Liver (tissue), 9 donors: ENCODE measurements around the gene EML4. TPM values are rescaled to one million over a fixed set of nuclear protein-coding genes. Genes with fewer than 3 reads are reported as not detected.
"Not testable (repeated sequence)": the region's sequence is repeated elsewhere in the genome, so short reads cannot be mapped to it uniquely, and the experiment has no call there.

Experiments
- DNase-seq: peaks from one replicate; pipeline ENCODE4 v3.0.0-alpha.2; 2017; ENCODE audit warnings: low spot score
- H3K27ac ChIP-seq, 2 donors: one replicate each; pipeline ENCODE4 v1.7.0; 2013; ENCODE audit warnings: inconsistent platforms in 2 of 2, low read length in 2 of 2, control low read depth in 1 of 2, low read depth in 1 of 2, mild to moderate bottlenecking in 1 of 2
- H3K27me3 ChIP-seq, 4 donors: one replicate each; pipeline versions ENCODE4 v1.6.1 to v1.7.0; 2013; ENCODE audit warnings: low read length in 3 of 4, inconsistent platforms in 1 of 4, mild to moderate bottlenecking in 1 of 4, moderate library complexity in 1 of 4; ENCODE audit not compliant: control insufficient read depth in 4 of 4, insufficient read depth in 4 of 4
- H3K36me3 ChIP-seq, 4 donors: one replicate each; pipeline versions ENCODE4 v1.6.1 to v1.7.0; 2013; ENCODE audit warnings: low read length in 3 of 4, mild to moderate bottlenecking in 3 of 4, low read depth in 1 of 4, moderate library complexity in 1 of 4; ENCODE audit not compliant: control insufficient read depth in 4 of 4, insufficient read depth in 3 of 4
- H3K4me1 ChIP-seq, 4 donors: one replicate each; pipeline versions ENCODE4 v1.6.1 to v1.7.0; 2013; ENCODE audit warnings: low read length in 3 of 4, mild to moderate bottlenecking in 3 of 4, moderate library complexity in 1 of 4; ENCODE audit not compliant: control insufficient read depth in 4 of 4, insufficient read depth in 4 of 4
- H3K4me3 ChIP-seq, 3 donors: one replicate each; pipeline versions ENCODE4 v1.6.1 to v1.7.0; 2013; ENCODE audit warnings: low read length in 3 of 3, control low read depth in 1 of 3, low read depth in 1 of 3, mild to moderate bottlenecking in 1 of 3
- H3K9ac ChIP-seq, 2 donors: one replicate each; pipeline ENCODE4 v1.7.0; 2013; ENCODE audit warnings: low read length in 2 of 2, mild to moderate bottlenecking in 2 of 2, moderate library complexity in 2 of 2, control low read depth in 1 of 2, low read depth in 1 of 2
- H3K9me3 ChIP-seq, 4 donors: one replicate each; pipeline versions ENCODE4 v1.6.1 to v1.7.0; 2013; ENCODE audit warnings: low read length in 3 of 4; ENCODE audit not compliant: control insufficient read depth in 4 of 4
- EGR1 ChIP-seq, 2 donors: IDR thresholded peaks; 2 replicates each; pipeline ENCODE4 v1.6.1; 2016 to 2018; ENCODE audit warnings: antibody characterized with exemption in 2 of 2, low read depth in 2 of 2
- FOXA2 ChIP-seq: IDR thresholded peaks from 2 replicates; pipeline ENCODE4 v1.6.1; 2016; ENCODE audit warnings: antibody characterized with exemption
- GABPA ChIP-seq, 2 donors: IDR thresholded peaks in 1 of 2; conservative IDR thresholded peaks in 1 of 2; 2 replicates each; pipeline ENCODE4 v1.6.1; 2016; ENCODE audit warnings: antibody characterized with exemption in 2 of 2, mild to moderate bottlenecking in 1 of 2, moderate library complexity in 1 of 2
- HNF4A ChIP-seq, 2 donors: conservative IDR thresholded peaks; 2 replicates each; pipeline ENCODE4 v1.6.1; 2016; ENCODE audit warnings: antibody characterized with exemption in 2 of 2, mild to moderate bottlenecking in 2 of 2
- JUND ChIP-seq, 2 donors: IDR thresholded peaks; 2 replicates each; pipeline ENCODE4 v1.6.1; 2016; ENCODE audit warnings: antibody characterized with exemption in 2 of 2
- NR2F2 ChIP-seq: IDR thresholded peaks from 2 replicates; pipeline ENCODE4 v1.6.1; 2016; ENCODE audit warnings: antibody characterized with exemption
- RXRA ChIP-seq, 2 donors: IDR thresholded peaks; 2 replicates each; pipeline ENCODE4 v1.6.1; 2017 to 2018; ENCODE audit warnings: antibody characterized with exemption in 2 of 2, mild to moderate bottlenecking in 1 of 2
- TAF1 ChIP-seq: conservative IDR thresholded peaks from 2 replicates; pipeline ENCODE4 v1.6.1; 2016; ENCODE audit warnings: antibody characterized with exemption, mild to moderate bottlenecking
- YY1 ChIP-seq: IDR thresholded peaks from 2 replicates; pipeline ENCODE4 v1.6.1; 2016; ENCODE audit warnings: antibody characterized with exemption, mild to moderate bottlenecking
- WGBS: extraction: QIAGEN DNeasy Blood & Tissue Kit; methylation state at CpG from one replicate; pipeline ENCODE4 v1.1.7; 2013; 5-methylcytosine and 5-hydroxymethylcytosine counted together
- polyA plus RNA-seq, 2 donors: library from polyadenylated mRNA; stranded (reverse) in 1 of 2; unstranded in 1 of 2; fragments of 200-250 nt in 1 of 2; fragments of >200 nt in 1 of 2; fragmentation: Nextera tagmentation in 1 of 2; extraction: Ambion mirVana in 1 of 2; gene quantifications; one replicate each; pipeline versions ENCODE4 v1.2.1 to v1.2.3, GENCODE V29; 2013 to 2015
- total RNA-seq, 2 donors: library from RNA; depleted of rRNA; stranded (reverse); fragments of >200 nt; gene quantifications; one replicate each; pipeline ENCODE4 v1.2.3, GENCODE V29; 2014
- TF ChIP-seq, protein P1 (sequence below): IDR thresholded peaks from 2 replicates; pipeline ENCODE4 v1.6.1; 2016; ENCODE audit warnings: antibody characterized with exemption
- TF ChIP-seq, protein P2 (sequence below): fragments of 150-350 bp; IDR thresholded peaks from 2 replicates; pipeline ENCODE4 v1.5.1; 2017; ENCODE audit warnings: improper control_type of control experiment, low read depth, low read length; ENCODE audit not compliant: missing input control
- TF ChIP-seq, protein P3 (sequence below): IDR thresholded peaks from 2 replicates; pipeline ENCODE4 v1.6.1; 2016; ENCODE audit warnings: antibody characterized with exemption
- TF ChIP-seq, protein P4 (sequence below): IDR thresholded peaks from 2 replicates; pipeline ENCODE4 v1.6.1; 2016; ENCODE audit warnings: antibody characterized with exemption, mild to moderate bottlenecking
- donor health status: healthy.
- donor health status: healthy.
- donor health status: healthy.
- donor health status: healthy.
- donor health status: healthy.

EML4 gene
- total and polyA plus RNA-seq, 4 donors: 12.8 to 49.6 (median 34.8) TPM

DNA sequence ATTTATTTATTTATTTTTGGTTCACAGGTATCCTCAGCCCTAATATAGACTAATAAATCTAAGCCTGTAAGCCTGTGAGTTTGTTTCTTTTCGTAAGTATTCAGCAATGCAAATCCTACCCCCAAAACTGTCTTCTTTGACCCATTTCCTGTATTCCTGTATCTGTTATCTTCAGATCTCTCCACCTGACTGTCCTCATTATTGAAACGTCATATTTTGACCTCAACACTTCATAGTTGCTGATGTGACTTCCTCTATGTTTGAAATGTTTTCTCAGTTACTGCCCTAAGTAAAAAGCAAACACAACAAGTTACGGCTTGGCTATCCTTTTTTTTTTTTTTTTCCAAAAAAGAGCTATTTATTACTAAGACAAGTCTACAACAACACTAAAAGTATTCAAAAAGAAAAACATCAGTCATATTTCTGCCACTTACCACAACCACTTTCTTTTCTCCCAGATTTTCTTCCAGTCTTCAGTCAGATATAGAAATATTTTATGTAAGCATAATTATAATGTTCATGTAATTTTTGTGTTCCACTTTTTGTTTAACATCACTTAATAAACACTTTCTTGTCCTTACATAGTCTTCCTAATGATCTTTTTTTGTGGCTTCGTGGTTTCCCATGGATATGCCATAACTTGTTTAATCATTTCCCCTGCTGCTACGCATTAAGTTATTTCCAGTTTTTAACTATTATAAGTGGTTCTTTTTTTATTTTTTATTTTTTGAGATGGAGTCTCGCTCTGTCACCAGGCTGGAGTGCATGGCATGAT, 45.0 kb upstream of the EML4 start:
- Histone ChIP-seq H3K27me3 (no peaks in the 10 kb centered on the region), H3K9ac (peak overlapping the region in 1 of 2 donors; percentile 30), H3K27ac (no peak overlapping the region), H3K36me3 (no peaks in the 10 kb centered on the region), H3K4me1 (peaks cover 0 to 5% (median under 1%) of the 10 kb centered on the region in 4 donors), H3K4me3 (no peak overlapping the region), H3K9me3 (no peaks in the 10 kb centered on the region)
- WGBS: 67% methylated on average over 6 of the region's 6 CpGs
- no peak for DNase-seq
- TF ChIP-seq, protein P1, sequence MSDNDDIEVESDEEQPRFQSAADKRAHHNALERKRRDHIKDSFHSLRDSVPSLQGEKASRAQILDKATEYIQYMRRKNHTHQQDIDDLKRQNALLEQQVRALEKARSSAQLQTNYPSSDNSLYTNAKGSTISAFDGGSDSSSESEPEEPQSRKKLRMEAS: no peak
- TF ChIP-seq, protein P2, sequence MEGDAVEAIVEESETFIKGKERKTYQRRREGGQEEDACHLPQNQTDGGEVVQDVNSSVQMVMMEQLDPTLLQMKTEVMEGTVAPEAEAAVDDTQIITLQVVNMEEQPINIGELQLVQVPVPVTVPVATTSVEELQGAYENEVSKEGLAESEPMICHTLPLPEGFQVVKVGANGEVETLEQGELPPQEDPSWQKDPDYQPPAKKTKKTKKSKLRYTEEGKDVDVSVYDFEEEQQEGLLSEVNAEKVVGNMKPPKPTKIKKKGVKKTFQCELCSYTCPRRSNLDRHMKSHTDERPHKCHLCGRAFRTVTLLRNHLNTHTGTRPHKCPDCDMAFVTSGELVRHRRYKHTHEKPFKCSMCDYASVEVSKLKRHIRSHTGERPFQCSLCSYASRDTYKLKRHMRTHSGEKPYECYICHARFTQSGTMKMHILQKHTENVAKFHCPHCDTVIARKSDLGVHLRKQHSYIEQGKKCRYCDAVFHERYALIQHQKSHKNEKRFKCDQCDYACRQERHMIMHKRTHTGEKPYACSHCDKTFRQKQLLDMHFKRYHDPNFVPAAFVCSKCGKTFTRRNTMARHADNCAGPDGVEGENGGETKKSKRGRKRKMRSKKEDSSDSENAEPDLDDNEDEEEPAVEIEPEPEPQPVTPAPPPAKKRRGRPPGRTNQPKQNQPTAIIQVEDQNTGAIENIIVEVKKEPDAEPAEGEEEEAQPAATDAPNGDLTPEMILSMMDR: no peak
- TF ChIP-seq RXRA (IDR thresholded peaks at IDR 0.05) (no peak), HNF4A (conservative IDR thresholded peaks at IDR 0.05) (no peak), JUND (IDR thresholded peaks at IDR 0.05) (no peak)
- TF ChIP-seq, protein P3, sequence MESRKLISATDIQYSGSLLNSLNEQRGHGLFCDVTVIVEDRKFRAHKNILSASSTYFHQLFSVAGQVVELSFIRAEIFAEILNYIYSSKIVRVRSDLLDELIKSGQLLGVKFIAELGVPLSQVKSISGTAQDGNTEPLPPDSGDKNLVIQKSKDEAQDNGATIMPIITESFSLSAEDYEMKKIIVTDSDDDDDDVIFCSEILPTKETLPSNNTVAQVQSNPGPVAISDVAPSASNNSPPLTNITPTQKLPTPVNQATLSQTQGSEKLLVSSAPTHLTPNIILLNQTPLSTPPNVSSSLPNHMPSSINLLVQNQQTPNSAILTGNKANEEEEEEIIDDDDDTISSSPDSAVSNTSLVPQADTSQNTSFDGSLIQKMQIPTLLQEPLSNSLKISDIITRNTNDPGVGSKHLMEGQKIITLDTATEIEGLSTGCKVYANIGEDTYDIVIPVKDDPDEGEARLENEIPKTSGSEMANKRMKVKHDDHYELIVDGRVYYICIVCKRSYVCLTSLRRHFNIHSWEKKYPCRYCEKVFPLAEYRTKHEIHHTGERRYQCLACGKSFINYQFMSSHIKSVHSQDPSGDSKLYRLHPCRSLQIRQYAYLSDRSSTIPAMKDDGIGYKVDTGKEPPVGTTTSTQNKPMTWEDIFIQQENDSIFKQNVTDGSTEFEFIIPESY: no peak
- TF ChIP-seq, protein P4, sequence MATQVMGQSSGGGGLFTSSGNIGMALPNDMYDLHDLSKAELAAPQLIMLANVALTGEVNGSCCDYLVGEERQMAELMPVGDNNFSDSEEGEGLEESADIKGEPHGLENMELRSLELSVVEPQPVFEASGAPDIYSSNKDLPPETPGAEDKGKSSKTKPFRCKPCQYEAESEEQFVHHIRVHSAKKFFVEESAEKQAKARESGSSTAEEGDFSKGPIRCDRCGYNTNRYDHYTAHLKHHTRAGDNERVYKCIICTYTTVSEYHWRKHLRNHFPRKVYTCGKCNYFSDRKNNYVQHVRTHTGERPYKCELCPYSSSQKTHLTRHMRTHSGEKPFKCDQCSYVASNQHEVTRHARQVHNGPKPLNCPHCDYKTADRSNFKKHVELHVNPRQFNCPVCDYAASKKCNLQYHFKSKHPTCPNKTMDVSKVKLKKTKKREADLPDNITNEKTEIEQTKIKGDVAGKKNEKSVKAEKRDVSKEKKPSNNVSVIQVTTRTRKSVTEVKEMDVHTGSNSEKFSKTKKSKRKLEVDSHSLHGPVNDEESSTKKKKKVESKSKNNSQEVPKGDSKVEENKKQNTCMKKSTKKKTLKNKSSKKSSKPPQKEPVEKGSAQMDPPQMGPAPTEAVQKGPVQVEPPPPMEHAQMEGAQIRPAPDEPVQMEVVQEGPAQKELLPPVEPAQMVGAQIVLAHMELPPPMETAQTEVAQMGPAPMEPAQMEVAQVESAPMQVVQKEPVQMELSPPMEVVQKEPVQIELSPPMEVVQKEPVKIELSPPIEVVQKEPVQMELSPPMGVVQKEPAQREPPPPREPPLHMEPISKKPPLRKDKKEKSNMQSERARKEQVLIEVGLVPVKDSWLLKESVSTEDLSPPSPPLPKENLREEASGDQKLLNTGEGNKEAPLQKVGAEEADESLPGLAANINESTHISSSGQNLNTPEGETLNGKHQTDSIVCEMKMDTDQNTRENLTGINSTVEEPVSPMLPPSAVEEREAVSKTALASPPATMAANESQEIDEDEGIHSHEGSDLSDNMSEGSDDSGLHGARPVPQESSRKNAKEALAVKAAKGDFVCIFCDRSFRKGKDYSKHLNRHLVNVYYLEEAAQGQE: no peak

DNA sequence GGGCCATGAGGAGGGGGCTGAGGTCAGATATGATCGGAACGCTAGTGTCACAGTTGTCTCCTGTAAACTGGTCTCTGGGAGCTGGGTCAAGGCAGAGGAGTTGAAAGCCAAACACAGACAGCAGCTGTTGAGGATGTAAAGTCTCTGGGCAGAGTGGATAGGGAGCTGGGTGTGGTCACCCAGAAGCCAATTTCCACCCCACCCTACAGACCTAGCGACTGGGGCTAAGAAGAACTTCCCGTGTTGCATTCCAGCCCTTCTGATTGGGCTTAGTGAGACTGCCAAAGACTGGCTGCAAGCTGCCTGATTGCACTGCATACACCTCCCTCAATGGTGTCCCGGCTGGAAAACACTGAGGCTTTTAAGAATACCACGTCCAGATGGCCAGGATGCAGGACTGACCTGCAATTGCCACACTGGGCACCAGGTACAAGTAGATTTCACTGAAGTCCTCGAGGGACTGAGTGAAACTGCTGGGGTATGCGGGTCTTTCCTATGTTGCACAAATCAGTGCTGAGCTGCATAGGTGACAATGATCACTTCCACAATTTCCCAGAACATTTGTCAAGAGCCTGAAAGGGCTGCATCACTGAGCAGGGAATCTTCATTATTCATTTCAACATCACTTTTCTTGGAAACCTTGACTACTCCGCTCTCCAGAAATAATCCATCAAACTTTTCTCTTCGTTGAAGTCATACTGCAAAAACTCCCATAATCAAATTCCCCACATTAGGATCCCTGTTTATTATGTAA, 43.1 kb upstream of the EML4 start:
- no peak for DNase-seq
- Histone ChIP-seq H3K4me3 (no peak overlapping the region), H3K27ac (no peak overlapping the region), H3K9me3 (no peaks in the 10 kb centered on the region), H3K4me1 (peaks cover 0 to 5% (median under 1%) of the 10 kb centered on the region in 4 donors), H3K9ac (no peak overlapping the region), H3K36me3 (no peaks in the 10 kb centered on the region), H3K27me3 (no peaks in the 10 kb centered on the region)
- TF ChIP-seq GABPA (IDR thresholded peaks at IDR 0.05 in 1 of 2, conservative IDR thresholded peaks at IDR 0.05 in 1 of 2): no peak
- TF ChIP-seq HNF4A (conservative IDR thresholded peaks at IDR 0.05): no peak
- no peak for TF ChIP-seq FOXA2
- no peak for TF ChIP-seq YY1
- no peak for TF ChIP-seq NR2F2
- no peak for TF ChIP-seq EGR1 (IDR thresholded peaks at IDR 0.05; ENCODE audit: low read depth in 2 of 2)
- TF ChIP-seq JUND (IDR thresholded peaks at IDR 0.05): no peak
- TF ChIP-seq TAF1: no peak
- WGBS: 76% methylated on average over 10 of the region's 10 CpGs

DNA sequence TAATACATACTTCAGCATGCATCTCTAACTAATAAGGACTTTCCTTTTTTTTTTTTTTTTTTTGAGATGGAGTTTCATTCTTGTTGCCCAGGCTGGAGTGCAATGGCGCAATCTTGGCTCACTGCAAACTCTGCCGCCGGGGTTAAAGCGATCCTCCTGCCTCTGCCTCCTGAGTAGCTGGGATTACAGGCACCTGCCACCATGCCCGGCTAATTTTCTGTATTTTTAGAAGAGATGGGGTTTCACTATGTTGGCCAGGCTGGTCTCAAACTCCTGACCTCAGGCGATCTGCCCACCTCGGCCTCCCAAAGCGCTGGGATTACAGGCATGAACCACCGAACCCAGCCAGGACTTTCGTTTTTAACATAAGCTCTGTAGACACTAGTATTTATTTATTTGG, 42.3 kb upstream of the EML4 start:
- DNase-seq, H3K4me3 ChIP-seq, H3K9me3 ChIP-seq, H3K4me1 ChIP-seq, H3K27me3 ChIP-seq, H3K36me3 ChIP-seq: not testable (repeated sequence)
- peak overlapping the region in 1 of 2 donors; percentile 36 for H3K27ac ChIP-seq
- 68% methylated on average over 10 of the region's 10 CpGs for WGBS
- H3K9ac ChIP-seq: peak overlapping the region in 1 of 2 donors; percentile 50
